Fibroblast of skin of left biceps (primary cell): ENCODE data around the gene PRKG2.

Experiments
- DNase-seq, 2 experiments: peaks; one replicate each; pipeline ENCODE4 v3.0.0-alpha.2; 2013; ENCODE audit warnings: low read depth in 2 of 2

Gene PRKG2

DNA sequence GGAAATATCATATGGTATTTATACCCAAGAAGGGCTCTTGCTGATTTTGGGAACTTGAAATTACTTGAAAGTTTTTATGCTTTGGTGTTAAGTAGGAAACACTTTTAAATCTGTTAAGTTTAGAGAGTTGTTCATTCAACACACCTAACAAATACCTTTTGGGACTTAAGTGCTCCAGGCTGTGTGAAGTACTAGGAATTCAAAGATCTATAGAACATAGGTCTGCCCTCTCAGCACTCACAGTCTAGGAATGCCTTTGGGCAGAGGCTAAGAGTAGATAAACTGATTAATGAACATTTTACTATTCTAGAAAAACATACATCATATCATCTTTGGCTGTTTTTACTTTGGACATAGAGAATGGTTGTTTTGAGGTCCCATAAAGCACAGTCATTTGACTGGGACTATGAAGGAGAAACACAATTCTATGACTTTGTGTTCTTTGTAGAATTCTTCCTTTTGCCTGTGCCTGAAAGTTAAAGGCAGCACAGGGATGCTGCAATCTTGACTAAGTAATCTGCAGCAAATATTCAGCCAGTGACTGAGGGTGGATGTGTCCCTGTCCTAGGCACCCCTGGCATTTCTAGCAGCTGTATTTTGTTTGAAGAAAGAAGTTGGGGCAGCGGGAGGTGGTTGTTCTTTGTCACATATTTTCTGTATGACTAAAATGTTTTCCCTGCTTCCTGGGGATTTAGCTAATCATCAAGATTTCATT lies 176.2 kb downstream of the PRKG2 start:
- no peak for DNase-seq
